HL-60 (cell line): Measurements from ENCODE around the gene TREH.

ENCODE experiments used
- DNase-seq, 2 experiments: peaks; one replicate each; pipeline ENCODE4 v3.0.0-alpha.2; 2010 to 2020; ENCODE audit warnings: low read depth in 1 of 2, low spot score in 1 of 2
- H3K27ac ChIP-seq: fragments of 250-450 bp; sonication (Bioruptor Pico); replicated peaks from 2 replicates; pipeline ENCODE4 v1.5.1; 2020; ENCODE audit warnings: mild to moderate bottlenecking, moderate library complexity
- H3K27me3 ChIP-seq: fragments of 250-450 bp; sonication (Bioruptor Pico); 2 replicates; pipeline ENCODE4 v1.5.1; 2021; ENCODE audit warnings: mild to moderate bottlenecking, moderate library complexity; ENCODE audit not compliant: insufficient read depth, poor library complexity, severe bottlenecking
- H3K4me3 ChIP-seq: replicated peaks from 2 replicates; pipeline ENCODE4 v1.5.1; 2011; ENCODE audit warnings: mild to moderate bottlenecking, control low read depth, low read length; ENCODE audit not compliant: insufficient read depth
- GABPA ChIP-seq: IDR thresholded peaks from 2 replicates; pipeline ENCODE4 v1.6.1; 2012; ENCODE audit warnings: low read depth
- POLR2AphosphoS5 ChIP-seq: IDR thresholded peaks from 2 replicates; pipeline ENCODE4 v1.6.1; 2012; ENCODE audit warnings: low read depth
- SPI1 ChIP-seq: IDR thresholded peaks from 2 replicates; pipeline ENCODE4 v1.6.1; 2012; ENCODE audit warnings: low read depth, mild to moderate bottlenecking, borderline replicate concordance
- TF ChIP-seq, protein P1 (sequence below): IDR thresholded peaks from one replicate; pipeline ENCODE4 v1.5.1; 2011; ENCODE audit warnings: low read length, control low read depth, inconsistent platforms; ENCODE audit not compliant: insufficient read depth
- TF ChIP-seq, protein P2 (sequence below): IDR thresholded peaks from 2 replicates; pipeline ENCODE4 v1.6.1; 2012; ENCODE audit warnings: low read depth; ENCODE audit not compliant: insufficient replicate concordance

TREH gene

DNA sequence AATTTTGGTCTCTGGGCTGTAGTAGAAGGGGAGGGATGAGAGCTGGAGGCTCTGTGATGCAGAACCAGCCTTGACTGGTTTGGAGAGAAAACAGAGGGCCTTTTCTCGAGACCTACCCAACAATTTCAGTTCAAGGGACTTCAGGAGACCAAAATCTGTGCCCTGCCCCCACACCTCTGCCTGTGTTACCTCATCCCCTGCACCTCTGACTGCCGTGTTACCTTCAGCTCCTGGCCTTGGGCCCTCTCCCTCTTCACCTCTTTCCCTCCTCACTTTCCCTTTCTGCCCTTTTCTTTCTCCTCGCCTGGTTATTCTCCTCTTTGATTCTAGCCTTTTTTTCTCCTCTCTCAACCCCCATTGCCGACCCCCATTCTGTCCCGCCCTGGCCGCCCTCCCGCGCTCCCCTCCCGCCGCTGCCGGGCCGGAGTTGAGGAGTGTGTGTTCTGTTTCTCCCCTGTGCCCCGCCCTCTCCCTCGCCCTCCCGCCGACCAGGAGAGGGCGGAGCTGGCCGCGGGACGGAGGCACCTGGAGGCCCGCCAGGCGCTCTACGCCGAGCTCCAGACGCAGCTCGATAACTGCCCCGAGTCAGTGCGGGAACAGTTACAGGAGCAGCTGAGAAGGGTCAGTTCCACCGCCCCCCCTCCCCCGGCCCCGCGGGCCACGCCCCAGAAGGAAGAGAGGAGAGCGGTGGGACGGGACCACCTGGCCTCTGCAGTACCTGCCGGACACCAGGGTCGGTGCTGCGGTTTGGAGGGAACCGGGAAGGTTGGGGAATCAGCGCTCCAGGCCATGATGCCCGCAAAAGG lies 44.8 kb downstream of the TREH start:
- Histone ChIP-seq H3K4me3 (peak overlapping the region; percentile 19), H3K27ac (no peak overlapping the region), H3K27me3 (peaks cover 27% of the 10 kb centered on the region)
- DNase-seq, result peak; percentile 38 to 49
- no peak for TF ChIP-seq GABPA
- TF ChIP-seq, protein P1, sequence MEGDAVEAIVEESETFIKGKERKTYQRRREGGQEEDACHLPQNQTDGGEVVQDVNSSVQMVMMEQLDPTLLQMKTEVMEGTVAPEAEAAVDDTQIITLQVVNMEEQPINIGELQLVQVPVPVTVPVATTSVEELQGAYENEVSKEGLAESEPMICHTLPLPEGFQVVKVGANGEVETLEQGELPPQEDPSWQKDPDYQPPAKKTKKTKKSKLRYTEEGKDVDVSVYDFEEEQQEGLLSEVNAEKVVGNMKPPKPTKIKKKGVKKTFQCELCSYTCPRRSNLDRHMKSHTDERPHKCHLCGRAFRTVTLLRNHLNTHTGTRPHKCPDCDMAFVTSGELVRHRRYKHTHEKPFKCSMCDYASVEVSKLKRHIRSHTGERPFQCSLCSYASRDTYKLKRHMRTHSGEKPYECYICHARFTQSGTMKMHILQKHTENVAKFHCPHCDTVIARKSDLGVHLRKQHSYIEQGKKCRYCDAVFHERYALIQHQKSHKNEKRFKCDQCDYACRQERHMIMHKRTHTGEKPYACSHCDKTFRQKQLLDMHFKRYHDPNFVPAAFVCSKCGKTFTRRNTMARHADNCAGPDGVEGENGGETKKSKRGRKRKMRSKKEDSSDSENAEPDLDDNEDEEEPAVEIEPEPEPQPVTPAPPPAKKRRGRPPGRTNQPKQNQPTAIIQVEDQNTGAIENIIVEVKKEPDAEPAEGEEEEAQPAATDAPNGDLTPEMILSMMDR, result no peak
- TF ChIP-seq POLR2AphosphoS5, result no peak
- no peak for TF ChIP-seq SPI1
- TF ChIP-seq, protein P2, sequence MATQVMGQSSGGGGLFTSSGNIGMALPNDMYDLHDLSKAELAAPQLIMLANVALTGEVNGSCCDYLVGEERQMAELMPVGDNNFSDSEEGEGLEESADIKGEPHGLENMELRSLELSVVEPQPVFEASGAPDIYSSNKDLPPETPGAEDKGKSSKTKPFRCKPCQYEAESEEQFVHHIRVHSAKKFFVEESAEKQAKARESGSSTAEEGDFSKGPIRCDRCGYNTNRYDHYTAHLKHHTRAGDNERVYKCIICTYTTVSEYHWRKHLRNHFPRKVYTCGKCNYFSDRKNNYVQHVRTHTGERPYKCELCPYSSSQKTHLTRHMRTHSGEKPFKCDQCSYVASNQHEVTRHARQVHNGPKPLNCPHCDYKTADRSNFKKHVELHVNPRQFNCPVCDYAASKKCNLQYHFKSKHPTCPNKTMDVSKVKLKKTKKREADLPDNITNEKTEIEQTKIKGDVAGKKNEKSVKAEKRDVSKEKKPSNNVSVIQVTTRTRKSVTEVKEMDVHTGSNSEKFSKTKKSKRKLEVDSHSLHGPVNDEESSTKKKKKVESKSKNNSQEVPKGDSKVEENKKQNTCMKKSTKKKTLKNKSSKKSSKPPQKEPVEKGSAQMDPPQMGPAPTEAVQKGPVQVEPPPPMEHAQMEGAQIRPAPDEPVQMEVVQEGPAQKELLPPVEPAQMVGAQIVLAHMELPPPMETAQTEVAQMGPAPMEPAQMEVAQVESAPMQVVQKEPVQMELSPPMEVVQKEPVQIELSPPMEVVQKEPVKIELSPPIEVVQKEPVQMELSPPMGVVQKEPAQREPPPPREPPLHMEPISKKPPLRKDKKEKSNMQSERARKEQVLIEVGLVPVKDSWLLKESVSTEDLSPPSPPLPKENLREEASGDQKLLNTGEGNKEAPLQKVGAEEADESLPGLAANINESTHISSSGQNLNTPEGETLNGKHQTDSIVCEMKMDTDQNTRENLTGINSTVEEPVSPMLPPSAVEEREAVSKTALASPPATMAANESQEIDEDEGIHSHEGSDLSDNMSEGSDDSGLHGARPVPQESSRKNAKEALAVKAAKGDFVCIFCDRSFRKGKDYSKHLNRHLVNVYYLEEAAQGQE, result no peak

DNA sequence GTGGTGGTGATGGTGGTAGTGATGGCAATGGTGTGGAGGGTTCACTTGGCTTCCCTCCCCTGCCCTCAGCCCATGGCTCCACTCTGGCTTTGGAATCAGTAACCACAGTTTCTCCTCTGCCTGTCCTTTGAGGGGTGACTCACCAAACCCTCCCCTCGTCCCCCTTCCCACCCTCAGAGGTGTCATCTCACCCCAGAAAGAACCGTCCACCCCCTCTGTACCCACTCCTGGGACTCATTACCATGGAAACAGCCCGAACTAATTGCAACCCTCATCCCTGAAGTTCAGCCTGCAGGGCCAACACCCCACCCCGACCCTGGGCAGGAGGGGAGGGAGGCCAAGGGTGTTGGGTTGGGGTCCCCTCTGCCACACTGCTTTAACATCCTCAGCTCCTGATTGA lies 45.5 kb downstream of the TREH start:
- H3K27me3 ChIP-seq, result peaks cover 29% of the 10 kb centered on the region
- H3K4me3 ChIP-seq, result no peak overlapping the region
- no peak for DNase-seq
- no peak overlapping the region for H3K27ac ChIP-seq
- TF ChIP-seq GABPA (no peak), SPI1 (no peak), POLR2AphosphoS5 (no peak)

DNA sequence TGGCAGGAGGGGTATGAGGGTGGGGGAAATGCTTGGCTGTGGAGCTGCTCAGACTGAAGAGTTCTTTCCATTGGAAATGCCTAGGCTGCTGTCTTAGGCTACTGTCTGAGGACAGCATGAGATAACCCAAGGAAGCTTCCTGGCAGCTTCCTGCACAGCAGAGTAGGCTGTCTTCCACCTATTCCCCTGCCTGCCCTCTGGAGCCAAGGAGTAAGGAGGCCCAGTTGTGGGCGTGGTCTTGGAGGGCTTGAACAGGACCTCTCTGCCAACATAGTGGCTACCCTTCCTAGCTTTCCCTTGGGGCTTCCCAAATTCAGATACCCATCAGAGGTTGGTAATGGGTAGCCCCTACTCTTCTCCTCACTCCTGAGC lies 46.1 kb downstream of the TREH start:
- no peak overlapping the region for H3K4me3 ChIP-seq
- H3K27ac ChIP-seq, result no peak overlapping the region
- no peak for DNase-seq
- peaks cover 29% of the 10 kb centered on the region for H3K27me3 ChIP-seq
- TF ChIP-seq SPI1 (no peak), POLR2AphosphoS5 (no peak), GABPA (no peak)
- TF ChIP-seq, protein P2, result no peak
- TF ChIP-seq, protein P1, result no peak

DNA sequence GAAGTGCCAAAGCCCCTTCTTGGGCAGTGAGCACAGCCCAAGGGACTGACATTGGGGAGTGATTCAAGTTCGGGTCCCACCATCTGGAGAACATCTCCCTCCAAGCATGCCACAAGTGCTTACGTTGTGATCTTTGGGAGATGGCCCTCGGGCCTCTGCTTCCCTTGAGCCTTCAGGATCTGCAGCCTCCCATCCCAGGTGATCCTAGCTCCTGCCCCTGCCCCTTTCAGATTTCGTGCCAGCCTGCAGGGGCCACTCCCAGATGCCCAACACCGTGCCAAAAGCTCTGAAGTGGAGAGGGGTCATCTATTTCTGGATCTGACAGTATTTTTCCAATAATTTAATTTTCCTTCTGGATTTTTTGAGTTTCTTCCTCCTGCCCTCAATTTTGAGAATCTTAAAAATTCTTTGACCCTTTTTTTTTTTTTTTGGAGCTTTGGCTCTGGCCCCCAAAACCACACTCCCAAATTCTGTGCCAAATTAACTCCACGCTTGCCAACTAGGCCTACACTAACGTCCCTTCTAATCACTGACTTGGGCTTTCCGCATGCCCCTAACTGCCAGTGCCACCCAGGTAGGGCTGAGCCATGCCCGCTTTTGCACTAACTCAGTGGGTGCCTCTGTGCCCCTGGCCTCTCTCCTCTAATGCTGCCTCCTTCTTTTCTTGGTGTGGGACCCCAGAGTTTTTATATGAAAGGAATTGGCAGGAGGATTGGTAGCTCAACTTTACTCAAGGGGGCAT lies 46.7 kb downstream of the TREH start:
- TF ChIP-seq, protein P1, result no peak
- no peak for TF ChIP-seq GABPA
- DNase-seq, result no peak
- Histone ChIP-seq H3K27me3 (peaks cover 29% of the 10 kb centered on the region), H3K4me3 (no peak overlapping the region), H3K27ac (no peak overlapping the region)
